ENCODE data around the gene CRYBG1.

CRYBG1 gene

GRCh38 chr6:106356378-106356777 lies 4.1 kb upstream of the CRYBG1 start:
- no peaks in the 10 kb centered on the region for H3K4me1 ChIP-seq (ENCODE audit: insufficient read depth, low read length)

GRCh38 chr6:106359959-106360409 lies 533 bp upstream of the CRYBG1 start:
- Histone ChIP-seq H3K9ac (ENCODE audit: low read depth, low read length) (peak overlapping the region; percentile 19; the same call in 1 of the 2 replicates), H3K4me1 (ENCODE audit: insufficient read depth, low read length) (no peaks in the 10 kb centered on the region)

More at GRCh38 chr6:106356378-106356777, 4.1 kb upstream of the CRYBG1 start:
- no peaks in the 10 kb centered on the region for H3K9me3 ChIP-seq (ENCODE audit: control insufficient read depth, insufficient read depth, low read length)
- H3K36me3 ChIP-seq (ENCODE audit: insufficient read depth, low read length) = no peaks in the 10 kb centered on the region
- no peak overlapping the region for H3K9ac ChIP-seq (ENCODE audit: low read depth, low read length)

GRCh38 chr6:106360989-106361430 lies 493 bp downstream of the CRYBG1 start:
- Histone ChIP-seq H3K4me1 (ENCODE audit: insufficient read depth, low read length) (no peaks in the 10 kb centered on the region), H3K9ac (ENCODE audit: low read depth, low read length) (peak overlapping the region; percentile 81), H3K9me3 (ENCODE audit: control insufficient read depth, insufficient read depth, low read length) (no peaks in the 10 kb centered on the region), H3K36me3 (ENCODE audit: insufficient read depth, low read length) (no peaks in the 10 kb centered on the region)

More at GRCh38 chr6:106359959-106360409, 533 bp upstream of the CRYBG1 start:
- H3K9me3 ChIP-seq (ENCODE audit: control insufficient read depth, insufficient read depth, low read length) = no peaks in the 10 kb centered on the region
- H3K36me3 ChIP-seq (ENCODE audit: insufficient read depth, low read length) = no peaks in the 10 kb centered on the region

GRCh38 chr6:106363401-106364138 lies 3.1 kb downstream of the CRYBG1 start:
- no peak overlapping the region for H3K9ac ChIP-seq (ENCODE audit: low read depth, low read length)
- no peaks in the 10 kb centered on the region for H3K9me3 ChIP-seq (ENCODE audit: control insufficient read depth, insufficient read depth, low read length)
- no peaks in the 10 kb centered on the region for H3K36me3 ChIP-seq (ENCODE audit: insufficient read depth, low read length)
- no peaks in the 10 kb centered on the region for H3K4me1 ChIP-seq (ENCODE audit: insufficient read depth, low read length)

- no peak overlapping the region for H3K9ac ChIP-seq (ENCODE audit: low read depth, low read length)
- no peaks in the 10 kb centered on the region for H3K36me3 ChIP-seq (ENCODE audit: insufficient read depth, low read length)
- H3K4me1 ChIP-seq (ENCODE audit: insufficient read depth, low read length) = no peaks in the 10 kb centered on the region; the same call in 1 of the 2 replicates
- H3K9me3 ChIP-seq (ENCODE audit: control insufficient read depth, insufficient read depth, low read length) = no peaks in the 10 kb centered on the region
Observed at GRCh38 chr6:106369739-106370138, 9.2 kb downstream of the CRYBG1 start.

- Histone ChIP-seq H3K9me3 (ENCODE audit: control insufficient read depth, insufficient read depth, low read length) (no peaks in the 10 kb centered on the region), H3K9ac (ENCODE audit: low read depth, low read length) (no peak overlapping the region), H3K4me1 (ENCODE audit: insufficient read depth, low read length) (no peaks in the 10 kb centered on the region; the same call in 1 of the 2 replicates), H3K36me3 (ENCODE audit: insufficient read depth, low read length) (no peaks in the 10 kb centered on the region)
Observed at GRCh38 chr6:106370639-106371038, 10.1 kb downstream of the CRYBG1 start.

GRCh38 chr6:106372838-106373501 lies 12.5 kb downstream of the CRYBG1 start:
- no peak overlapping the region for H3K9ac ChIP-seq (ENCODE audit: low read depth, low read length)
- H3K4me1 ChIP-seq (ENCODE audit: insufficient read depth, low read length) = no peaks in the 10 kb centered on the region; the same call in 1 of the 2 replicates
- H3K9me3 ChIP-seq (ENCODE audit: control insufficient read depth, insufficient read depth, low read length) = no peaks in the 10 kb centered on the region
- H3K36me3 ChIP-seq (ENCODE audit: insufficient read depth, low read length) = no peaks in the 10 kb centered on the region

- no peaks in the 10 kb centered on the region; the same call in 1 of the 2 replicates for H3K4me1 ChIP-seq (ENCODE audit: insufficient read depth, low read length)
- no peak overlapping the region for H3K9ac ChIP-seq (ENCODE audit: low read depth, low read length)
- H3K9me3 ChIP-seq (ENCODE audit: control insufficient read depth, insufficient read depth, low read length) = no peaks in the 10 kb centered on the region
- no peaks in the 10 kb centered on the region for H3K36me3 ChIP-seq (ENCODE audit: insufficient read depth, low read length)
Observed at GRCh38 chr6:106373502-106374239, 13.2 kb downstream of the CRYBG1 start.

GRCh38 chr6:106377061-106377540 lies 16.6 kb downstream of the CRYBG1 start:
- Histone ChIP-seq H3K36me3 (ENCODE audit: insufficient read depth, low read length) (no peaks in the 10 kb centered on the region), H3K9me3 (ENCODE audit: control insufficient read depth, insufficient read depth, low read length) (no peaks in the 10 kb centered on the region), H3K4me1 (ENCODE audit: insufficient read depth, low read length) (no peaks in the 10 kb centered on the region), H3K9ac (ENCODE audit: low read depth, low read length) (no peak overlapping the region)

- Histone ChIP-seq H3K9me3 (ENCODE audit: control insufficient read depth, insufficient read depth, low read length) (no peaks in the 10 kb centered on the region), H3K9ac (ENCODE audit: low read depth, low read length) (no peak overlapping the region), H3K36me3 (ENCODE audit: insufficient read depth, low read length) (no peaks in the 10 kb centered on the region), H3K4me1 (ENCODE audit: insufficient read depth, low read length) (no peaks in the 10 kb centered on the region)
Observed at GRCh38 chr6:106379951-106380350, 19.4 kb downstream of the CRYBG1 start.

- H3K4me1 ChIP-seq (ENCODE audit: insufficient read depth, low read length) = no peaks in the 10 kb centered on the region
Observed at GRCh38 chr6:106380407-106380806, 19.9 kb downstream of the CRYBG1 start.

GRCh38 chr6:106381223-106381622 lies 20.7 kb downstream of the CRYBG1 start:
- Histone ChIP-seq H3K9ac (ENCODE audit: low read depth, low read length) (no peak overlapping the region), H3K36me3 (ENCODE audit: insufficient read depth, low read length) (no peaks in the 10 kb centered on the region), H3K4me1 (ENCODE audit: insufficient read depth, low read length) (no peaks in the 10 kb centered on the region), H3K9me3 (ENCODE audit: control insufficient read depth, insufficient read depth, low read length) (no peaks in the 10 kb centered on the region)

More at GRCh38 chr6:106380407-106380806, 19.9 kb downstream of the CRYBG1 start:
- Histone ChIP-seq H3K36me3 (ENCODE audit: insufficient read depth, low read length) (no peaks in the 10 kb centered on the region), H3K9ac (ENCODE audit: low read depth, low read length) (no peak overlapping the region), H3K9me3 (ENCODE audit: control insufficient read depth, insufficient read depth, low read length) (no peaks in the 10 kb centered on the region)

- Histone ChIP-seq H3K4me1 (ENCODE audit: insufficient read depth, low read length) (no peaks in the 10 kb centered on the region), H3K9me3 (ENCODE audit: control insufficient read depth, insufficient read depth, low read length) (no peaks in the 10 kb centered on the region), H3K9ac (ENCODE audit: low read depth, low read length) (no peak overlapping the region), H3K36me3 (ENCODE audit: insufficient read depth, low read length) (no peaks in the 10 kb centered on the region)
Observed at GRCh38 chr6:106381881-106382280, 21.4 kb downstream of the CRYBG1 start.

GRCh38 chr6:106383573-106383972 lies 23.1 kb downstream of the CRYBG1 start:
- Histone ChIP-seq H3K9me3 (ENCODE audit: control insufficient read depth, insufficient read depth, low read length) (no peaks in the 10 kb centered on the region), H3K36me3 (ENCODE audit: insufficient read depth, low read length) (no peaks in the 10 kb centered on the region), H3K9ac (ENCODE audit: low read depth, low read length) (no peak overlapping the region), H3K4me1 (ENCODE audit: insufficient read depth, low read length) (no peaks in the 10 kb centered on the region)
